Activated CD8-positive, alpha-beta memory T cell treated with anti-CD3 and anti-CD28 coated beads, Interleukin-2, amount 50 U/mL, for 24 hours (primary cell): ENCODE results near the gene PLB1.

Experiments
- DNase-seq: peaks from one replicate; pipeline ENCODE4 v3.0.0-alpha.2; 2020; ENCODE audit errors: extremely low read depth

Gene PLB1

GRCh38 chr2:28610583-28611201 lies 114.8 kb downstream of the PLB1 start:
- no peak for DNase-seq

GRCh38 chr2:28612131-28612812 lies 116.4 kb downstream of the PLB1 start:
- DNase-seq = no peak

GRCh38 chr2:28613186-28613585 lies 117.3 kb downstream of the PLB1 start:
- no peak for DNase-seq

- no peak for DNase-seq
Measured at GRCh38 chr2:28613633-28614501, 118.0 kb downstream of the PLB1 start.

GRCh38 chr2:28615706-28616105 lies 119.8 kb downstream of the PLB1 start:
- DNase-seq = no peak

GRCh38 chr2:28616396-28616999 lies 120.6 kb downstream of the PLB1 start:
- DNase-seq = no peak

GRCh38 chr2:28617502-28618184 lies 121.8 kb downstream of the PLB1 start:
- DNase-seq = no peak

- DNase-seq = no peak
Measured at GRCh38 chr2:28618221-28619141, 122.6 kb downstream of the PLB1 start.

GRCh38 chr2:28619213-28620196 lies 123.6 kb downstream of the PLB1 start:
- no peak for DNase-seq

- DNase-seq = no peak
Measured at GRCh38 chr2:28620291-28620793, 124.5 kb downstream of the PLB1 start.

- no peak for DNase-seq
Measured at GRCh38 chr2:28620801-28621171, 124.9 kb downstream of the PLB1 start.

GRCh38 chr2:28621172-28622100 lies 125.6 kb downstream of the PLB1 start:
- DNase-seq = peak; percentile 34

GRCh38 chr2:28622101-28622499 lies 126.2 kb downstream of the PLB1 start:
- no peak for DNase-seq

GRCh38 chr2:28623582-28624405 lies 127.9 kb downstream of the PLB1 start:
- DNase-seq = no peak

GRCh38 chr2:28624436-28624792 lies 128.6 kb downstream of the PLB1 start:
- DNase-seq = no peak

GRCh38 chr2:28624793-28625701 lies 129.2 kb downstream of the PLB1 start:
- no peak for DNase-seq
